HepG2 (cell line): ENCODE data around the gene IL17C. TPM values are rescaled to one million over a fixed set of nuclear protein-coding genes. Genes with fewer than 3 reads are reported as not detected.
A peak's percentile ranks its signal among the peaks of the same experiment; 100 is the strongest.

Experiments
- ARID5B ChIP-seq: IDR thresholded peaks from 2 replicates; pipeline ENCODE4 v1.4.0; 2020; ENCODE audit warnings: mild to moderate bottlenecking, missing genetic modification reagents
- CHD2 ChIP-seq: IDR thresholded peaks from 2 replicates; pipeline ENCODE4 v1.6.1; 2011; ENCODE audit warnings: low read depth, low read length, improper control_type of control experiment
- ERF ChIP-seq: IDR thresholded peaks from 2 replicates; pipeline ENCODE4 v1.6.1; 2018; ENCODE audit warnings: missing biosample characterization, missing genetic modification reagents
- HDAC1 ChIP-seq: sonication (generic); formaldehyde crosslinking; IDR thresholded peaks from 2 replicates; pipeline ENCODE4 v1.5.1; 2020; ENCODE audit warnings: mild to moderate bottlenecking, missing genetic modification reagents
- KDM5B ChIP-seq: sonication (generic); formaldehyde crosslinking; IDR thresholded peaks from 2 replicates; pipeline ENCODE4 v1.4.0; 2020; ENCODE audit warnings: missing genetic modification reagents, mild to moderate bottlenecking, borderline replicate concordance
- LCORL ChIP-seq, 2 experiments: fragments of 450-650 bp in 1 of 2; sonication (generic) in 1 of 2; formaldehyde crosslinking in 1 of 2; IDR thresholded peaks; 2 replicates each; pipeline versions ENCODE4 v1.5.0 to v1.6.1; 2017 to 2020; ENCODE audit warnings: antibody characterized with exemption in 1 of 2, missing genetic modification reagents in 1 of 2
- MED8 ChIP-seq: sonication (generic); formaldehyde crosslinking; IDR thresholded peaks from 2 replicates; pipeline ENCODE4 v1.8.1; 2023; ENCODE audit warnings: mild to moderate bottlenecking, missing genetic modification reagents; ENCODE audit not compliant: insufficient replicate concordance
- MZF1 ChIP-seq: sonication (generic); formaldehyde crosslinking; IDR thresholded peaks from 2 replicates; pipeline ENCODE4 v1.8.1; 2023; ENCODE audit warnings: mild to moderate bottlenecking, missing genetic modification reagents, borderline replicate concordance
- NCOR1 ChIP-seq: fragments of 200-600 bp; sonication (generic); IDR thresholded peaks from 2 replicates; pipeline ENCODE4 v1.7.0; 2017; ENCODE audit warnings: antibody characterized with exemption, low read length, borderline replicate concordance
- POLR2A ChIP-seq, 2 experiments: IDR thresholded peaks; 2 replicates each; pipeline ENCODE4 v1.6.1; 2011; ENCODE audit warnings: low read depth in 2 of 2, low read length in 2 of 2, mild to moderate bottlenecking in 1 of 2, moderate library complexity in 1 of 2; ENCODE audit not compliant: insufficient read depth in 1 of 2
- SALL1 ChIP-seq: sonication (generic); formaldehyde crosslinking; IDR thresholded peaks from 2 replicates; pipeline ENCODE4 v1.8.0; 2022; ENCODE audit warnings: mild to moderate bottlenecking, missing genetic modification reagents
- TFDP1 ChIP-seq: IDR thresholded peaks from 2 replicates; pipeline ENCODE4 v1.6.1; 2016; ENCODE audit warnings: missing compliant biosample characterization, missing genetic modification reagents, borderline replicate concordance
- TGIF2 ChIP-seq: IDR thresholded peaks from 2 replicates; pipeline ENCODE4 v1.6.1; 2016; ENCODE audit warnings: control low read depth, missing compliant biosample characterization
- YEATS2 ChIP-seq: sonication (generic); formaldehyde crosslinking; IDR thresholded peaks from 2 replicates; pipeline ENCODE4 v1.4.0; 2020; ENCODE audit warnings: missing genetic modification reagents, borderline replicate concordance
- ZNF354B ChIP-seq: sonication (generic); formaldehyde crosslinking; IDR thresholded peaks from 2 replicates; pipeline ENCODE4 v1.8.0; 2022; ENCODE audit warnings: mild to moderate bottlenecking, missing genetic modification reagents
- ZNF607 ChIP-seq: sonication (generic); formaldehyde crosslinking; IDR thresholded peaks from 2 replicates; pipeline ENCODE4 v1.5.1; 2020; ENCODE audit warnings: missing genetic modification reagents, mild to moderate bottlenecking, borderline replicate concordance
- polyA plus RNA-seq, 8 experiments: library from polyadenylated mRNA; depleted of rRNA in 3 of 8; stranded (reverse) in 7 of 8; unstranded in 1 of 8; fragments of >200 nt; fragmentation: Illumina TruSeq in 4 of 8; extraction: Trizol in 4 of 8; gene quantifications; 2 replicates each; pipeline versions ENCODE4 v1.2.1 to v1.2.3, GENCODE V29; 2011 to 2016; ENCODE audit warnings: low read depth in 4 of 8, missing spikeins in 1 of 8, mixed read lengths in 1 of 8; ENCODE audit not compliant: insufficient read depth in 1 of 8
- total RNA-seq, 5 experiments: library from RNA; depleted of rRNA; stranded (reverse); fragments of >200 nt; fragmentation: Illumina TruSeq; extraction: Trizol; gene quantifications; 2 replicates each; pipeline ENCODE4 v1.2.3, GENCODE V29; 2016; ENCODE audit warnings: low read depth in 1 of 5
- TF ChIP-seq, protein P1 (sequence below): IDR thresholded peaks from 2 replicates; pipeline ENCODE4 v1.6.1; 2016; ENCODE audit warnings: missing biosample characterization, missing genetic modification reagents, low read depth
- TF ChIP-seq, protein P2 (sequence below): sonication (generic); formaldehyde crosslinking; IDR thresholded peaks from 2 replicates; pipeline ENCODE4 v1.5.1; 2020; ENCODE audit warnings: missing genetic modification reagents, mild to moderate bottlenecking, borderline replicate concordance
- TF ChIP-seq, protein P3 (sequence below): sonication (generic); formaldehyde crosslinking; IDR thresholded peaks from 2 replicates; pipeline ENCODE4 v1.4.0; 2020; ENCODE audit warnings: missing genetic modification reagents, borderline replicate concordance

IL17C gene
- total and polyA plus RNA-seq, 2 of the 13 experiments (the other 11 are each of a cell fraction or from before 2014, with no cell fraction given) = not detected

GRCh38 chr16:88618182-88618955 is 20.0 kb upstream of the IL17C start (continued):
- TF ChIP-seq, protein P1, sequence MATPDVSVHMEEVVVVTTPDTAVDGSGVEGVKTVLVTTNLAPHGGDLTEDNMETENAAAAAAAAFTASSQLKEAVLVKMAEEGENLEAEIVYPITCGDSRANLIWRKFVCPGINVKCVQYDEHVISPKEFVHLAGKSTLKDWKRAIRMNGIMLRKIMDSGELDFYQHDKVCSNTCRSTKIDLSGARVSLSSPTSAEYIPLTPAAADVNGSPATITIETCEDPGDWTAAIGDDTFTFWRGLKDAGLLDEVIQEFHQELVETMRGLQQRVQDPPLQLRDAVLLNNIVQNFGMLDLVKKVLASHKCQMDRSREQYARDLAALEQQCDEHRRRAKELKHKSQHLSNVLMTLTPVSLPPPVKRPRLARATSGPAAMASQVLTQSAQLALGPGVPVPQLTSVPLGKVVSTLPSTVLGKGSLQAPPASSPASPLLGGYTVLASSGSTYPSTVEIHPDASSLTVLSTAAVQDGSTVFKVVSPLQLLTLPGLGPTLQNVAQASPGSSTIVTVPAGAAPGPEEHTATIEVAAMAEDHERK (CRISPR knock-in tag) = no peak
- peak; percentile 59; the same call in 1 of the 2 replicates for TF ChIP-seq ERF (CRISPR knock-in tag)
- TF ChIP-seq CHD2 = 0 out of 2 replicates have a peak, but pooled peaks have one; percentile 16
- TF ChIP-seq ZNF354B (CRISPR knock-in tag) = 0 out of 2 replicates have a peak, but pooled peaks have one; percentile 62
- peak; percentile 72; the same call in 1 of the 2 replicates for TF ChIP-seq NCOR1
- TF ChIP-seq POLR2A (IDR thresholded peaks at IDR 0.05; ENCODE audit: insufficient read depth in 1 of 2, low read depth in 2 of 2, low read length in 2 of 2) = 0 out of 4 replicates have a peak, but pooled peaks of 1 of the 2 experiments have one; percentile 29
- peak; percentile 56; the same call in 1 of the 2 replicates for TF ChIP-seq TGIF2 (CRISPR knock-in tag)
- peak; percentile 64; the same call in 1 of the 2 replicates for TF ChIP-seq HDAC1 (CRISPR knock-in tag)
- peak; percentile 79 for TF ChIP-seq ARID5B
- TF ChIP-seq LCORL (IDR thresholded peaks at IDR 0.05) = no peak
- TF ChIP-seq LCORL (CRISPR knock-in tag; IDR thresholded peaks at IDR 0.05) = peak; percentile 44; the same call in 1 of the 2 replicates
- 0 out of 2 replicates have a peak, but pooled peaks have one; percentile 52 for TF ChIP-seq YEATS2 (CRISPR knock-in tag)
- TF ChIP-seq MZF1 = no peak
- TF ChIP-seq KDM5B (CRISPR knock-in tag) = peak; percentile 88; the same call in 1 of the 2 replicates
- no peak for TF ChIP-seq MED8
- peak; percentile 76; the same call in 1 of the 2 replicates for TF ChIP-seq TFDP1 (CRISPR knock-in tag)
- peak; percentile 80 for TF ChIP-seq SALL1 (CRISPR knock-in tag)
- TF ChIP-seq ZNF607 = peak; percentile 74
- TF ChIP-seq, protein P2, sequence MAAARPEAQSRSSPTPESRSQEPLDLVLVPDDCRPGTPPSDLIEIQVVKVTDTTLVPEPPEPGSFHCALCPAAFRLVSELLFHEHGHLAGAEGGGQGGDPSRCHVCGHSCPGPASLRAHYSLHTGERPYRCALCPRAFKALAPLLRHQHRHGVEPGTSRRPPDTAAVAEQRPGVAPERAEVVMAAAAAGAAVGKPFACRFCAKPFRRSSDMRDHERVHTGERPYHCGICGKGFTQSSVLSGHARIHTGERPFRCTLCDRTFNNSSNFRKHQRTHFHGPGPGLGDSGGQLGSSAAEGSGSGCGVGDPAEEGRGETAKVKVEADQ (CRISPR knock-in tag) = no peak
- TF ChIP-seq, protein P3, sequence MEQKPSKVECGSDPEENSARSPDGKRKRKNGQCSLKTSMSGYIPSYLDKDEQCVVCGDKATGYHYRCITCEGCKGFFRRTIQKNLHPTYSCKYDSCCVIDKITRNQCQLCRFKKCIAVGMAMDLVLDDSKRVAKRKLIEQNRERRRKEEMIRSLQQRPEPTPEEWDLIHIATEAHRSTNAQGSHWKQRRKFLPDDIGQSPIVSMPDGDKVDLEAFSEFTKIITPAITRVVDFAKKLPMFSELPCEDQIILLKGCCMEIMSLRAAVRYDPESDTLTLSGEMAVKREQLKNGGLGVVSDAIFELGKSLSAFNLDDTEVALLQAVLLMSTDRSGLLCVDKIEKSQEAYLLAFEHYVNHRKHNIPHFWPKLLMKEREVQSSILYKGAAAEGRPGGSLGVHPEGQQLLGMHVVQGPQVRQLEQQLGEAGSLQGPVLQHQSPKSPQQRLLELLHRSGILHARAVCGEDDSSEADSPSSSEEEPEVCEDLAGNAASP = peak; percentile 54; the same call in 1 of the 2 replicates
